SH-SY5Y (cell line): ENCODE results near the gene CAMKMT.

ENCODE experiments used
- GATA2 ChIP-seq: IDR thresholded peaks from 2 replicates; pipeline ENCODE4 v1.6.1; 2011; ENCODE audit warnings: mild to moderate bottlenecking, low read depth, low read length
- GATA3 ChIP-seq: IDR thresholded peaks from 2 replicates; pipeline ENCODE4 v1.6.1; 2011; ENCODE audit warnings: low read depth, mild to moderate bottlenecking, low read length, moderate library complexity

DNA sequence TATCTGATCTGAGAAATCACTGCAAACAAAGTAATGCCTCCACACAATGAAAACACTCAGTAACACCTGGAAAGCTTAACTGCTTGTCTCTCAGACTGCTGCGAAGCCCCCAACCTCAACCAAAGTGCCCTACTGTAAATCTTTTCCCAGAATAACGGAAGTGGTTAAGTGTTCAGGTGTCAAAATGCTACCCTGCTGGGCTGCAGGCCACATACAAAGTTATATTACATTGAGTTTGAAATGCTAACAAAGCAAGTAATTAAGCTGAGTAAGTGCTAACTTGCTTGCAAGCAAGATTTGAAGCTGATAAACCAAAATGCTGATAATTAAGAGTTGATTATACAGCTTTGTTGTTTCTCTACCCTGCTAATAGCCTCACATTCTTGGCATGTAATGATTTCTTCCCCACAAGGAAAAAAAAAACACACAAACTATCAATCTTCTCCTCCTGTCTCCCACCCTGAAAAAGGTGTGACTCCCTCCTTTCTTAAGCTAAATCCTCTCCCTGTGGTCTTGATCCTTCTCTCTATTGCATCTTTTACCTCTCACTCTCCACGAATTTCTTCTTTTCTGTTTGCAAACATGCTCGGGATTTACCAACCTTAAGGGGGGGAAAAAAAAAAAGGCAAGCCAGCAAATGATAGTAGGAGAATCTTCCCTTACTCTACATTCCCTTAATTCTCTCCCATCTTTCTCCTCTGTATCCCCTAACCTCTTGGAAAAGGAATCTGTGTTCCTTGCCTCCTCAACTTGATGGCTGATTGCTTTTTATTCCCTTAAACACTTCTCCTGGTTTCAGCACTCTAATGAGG, 312.9 kb downstream of the CAMKMT start:
- TF ChIP-seq GATA2: no peak
- no peak for TF ChIP-seq GATA3
